WTC11 (cell line): ENCODE measurements around the gene MYLK4. TPM values are rescaled to one million over a fixed set of nuclear protein-coding genes. Genes with fewer than 3 reads are reported as not detected.

Experiments
- ATAC-seq: fragments of 200-7000 bp; cut with Tn5 transposase; 2 replicates; pipeline ENCODE4 v1.10.0; 2021; ENCODE audit warnings: mild to moderate bottlenecking, moderate library complexity
- CTCF ChIA-PET: fragments of 300-600 bp; sonication (Branson Sonifier 250); formaldehyde crosslinking; loops from one replicate; lab custom pipeline; 2021; ENCODE audit warnings: antibody characterized with exemption; lab: Charles Lee
- POLR2A ChIA-PET: fragments of 350-600 bp; sonication (Branson Sonifier 250); formaldehyde crosslinking; loops from one replicate; lab custom pipeline; 2021; ENCODE audit warnings: antibody characterized with exemption; lab: Charles Lee
- DNase-seq: peaks from one replicate; pipeline ENCODE4 v3.0.0; 2021; ENCODE audit warnings: low spot score
- H3K27ac Mint-ChIP-seq: 2 replicates; pipeline ENCODE4 v1.8.0; 2021; ENCODE audit warnings: mixed read lengths
- H3K27me3 Mint-ChIP-seq: 2 replicates; pipeline ENCODE4 v1.8.0; 2021; ENCODE audit warnings: low read depth, mild to moderate bottlenecking, moderate library complexity, mixed read lengths
- H3K36me3 Mint-ChIP-seq: 2 replicates; pipeline ENCODE4 v1.8.0; 2021; ENCODE audit warnings: mixed read lengths
- H3K4me1 Mint-ChIP-seq: 2 replicates; pipeline ENCODE4 v1.8.0; 2022; ENCODE audit warnings: mixed read lengths
- H3K4me3 Mint-ChIP-seq: 2 replicates; pipeline ENCODE4 v1.8.0; 2021; ENCODE audit warnings: mild to moderate bottlenecking, moderate library complexity, mixed read lengths
- H3K9me3 Mint-ChIP-seq: 2 replicates; pipeline ENCODE4 v1.8.0; 2021; ENCODE audit warnings: mixed read lengths
- AR ChIP-seq: fragments of 250-450 bp; sonication (Bioruptor Pico); IDR thresholded peaks from 2 replicates; pipeline ENCODE4 v1.9.0; 2021; ENCODE audit warnings: mild to moderate bottlenecking
- ATF1 ChIP-seq: sonication (generic); formaldehyde crosslinking; IDR thresholded peaks from 2 replicates; pipeline ENCODE4 v1.8.1; 2023; ENCODE audit warnings: mild to moderate bottlenecking, moderate library complexity, missing genetic modification reagents
- CBFB ChIP-seq: sonication (generic); formaldehyde crosslinking; IDR thresholded peaks from 2 replicates; pipeline ENCODE4 v1.8.1; 2022; ENCODE audit warnings: mild to moderate bottlenecking, low read depth, missing genetic modification reagents
- CDX4 ChIP-seq: fragments of 250-450 bp; sonication (Bioruptor Pico); IDR thresholded peaks from 2 replicates; pipeline ENCODE4 v1.9.0; 2021; ENCODE audit warnings: moderate library complexity, mild to moderate bottlenecking, inconsistent platforms, borderline replicate concordance
- CREM ChIP-seq: sonication (generic); formaldehyde crosslinking; IDR thresholded peaks from 2 replicates; pipeline ENCODE4 v1.8.1; 2022; ENCODE audit warnings: mild to moderate bottlenecking, missing genetic modification reagents, moderate library complexity
- CTCF ChIP-seq: fragments of 200-600 bp; IDR thresholded peaks from 2 replicates; pipeline ENCODE4 v1.8.0; 2022; ENCODE audit warnings: antibody characterized with exemption
- GABPB1 ChIP-seq: sonication (generic); formaldehyde crosslinking; IDR thresholded peaks from 2 replicates; pipeline ENCODE4 v1.8.1; 2023; ENCODE audit warnings: mild to moderate bottlenecking, missing genetic modification reagents
- GRHL2 ChIP-seq: fragments of 250-450 bp; sonication (Bioruptor Pico); IDR thresholded peaks from 2 replicates; pipeline ENCODE4 v1.8.0; 2022; ENCODE audit warnings: mild to moderate bottlenecking, moderate library complexity; ENCODE audit not compliant: insufficient replicate concordance, severe bottlenecking
- JAZF1 ChIP-seq: fragments of 250-450 bp; sonication (Bioruptor Pico); IDR thresholded peaks from 2 replicates; pipeline ENCODE4 v1.9.0; 2021; ENCODE audit warnings: moderate library complexity, mild to moderate bottlenecking, inconsistent platforms
- MXD4 ChIP-seq: fragments of 250-450 bp; sonication (Bioruptor Pico); IDR thresholded peaks from 2 replicates; pipeline ENCODE4 v1.8.0; 2021; ENCODE audit warnings: mild to moderate bottlenecking, moderate library complexity, borderline replicate concordance
- NFATC4 ChIP-seq: fragments of 250-450 bp; sonication (Bioruptor Pico); IDR thresholded peaks from 2 replicates; pipeline ENCODE4 v1.9.0; 2021; ENCODE audit warnings: mild to moderate bottlenecking
- NR2C2 ChIP-seq: sonication (generic); formaldehyde crosslinking; IDR thresholded peaks from 2 replicates; pipeline ENCODE4 v1.8.0; 2022; ENCODE audit warnings: mild to moderate bottlenecking, missing genetic modification reagents
- RELA ChIP-seq: sonication (generic); formaldehyde crosslinking; IDR thresholded peaks from 2 replicates; pipeline ENCODE4 v1.8.1; 2022; ENCODE audit warnings: missing genetic modification reagents, mild to moderate bottlenecking, borderline replicate concordance
- SOX15 ChIP-seq: fragments of 250-450 bp; sonication (Bioruptor Pico); IDR thresholded peaks from 2 replicates; pipeline ENCODE4 v1.9.0; 2021; ENCODE audit warnings: mild to moderate bottlenecking
- ZNF396 ChIP-seq: fragments of 250-450 bp; sonication (Bioruptor Pico); IDR thresholded peaks from 2 replicates; pipeline ENCODE4 v1.8.0; 2021; ENCODE audit warnings: mild to moderate bottlenecking, moderate library complexity, borderline replicate concordance
- total RNA-seq: library from RNA; stranded (reverse); gene quantifications from 3 replicates; pipeline ENCODE4 v1.2.3, GENCODE V29; 2021
- TF ChIP-seq, protein P1 (sequence below): fragments of 250-450 bp; sonication (Bioruptor Pico); IDR thresholded peaks from 2 replicates; pipeline ENCODE4 v2.1.2; 2022; ENCODE audit warnings: mild to moderate bottlenecking, moderate library complexity
- TF ChIP-seq, protein P2 (sequence below): sonication (generic); formaldehyde crosslinking; IDR thresholded peaks from 2 replicates; pipeline ENCODE4 v1.8.0; 2023; ENCODE audit warnings: missing genetic modification reagents, mild to moderate bottlenecking, borderline replicate concordance

MYLK4 gene
- total RNA-seq, 1 experiment from 2014 or later = 0.13 TPM

DNA sequence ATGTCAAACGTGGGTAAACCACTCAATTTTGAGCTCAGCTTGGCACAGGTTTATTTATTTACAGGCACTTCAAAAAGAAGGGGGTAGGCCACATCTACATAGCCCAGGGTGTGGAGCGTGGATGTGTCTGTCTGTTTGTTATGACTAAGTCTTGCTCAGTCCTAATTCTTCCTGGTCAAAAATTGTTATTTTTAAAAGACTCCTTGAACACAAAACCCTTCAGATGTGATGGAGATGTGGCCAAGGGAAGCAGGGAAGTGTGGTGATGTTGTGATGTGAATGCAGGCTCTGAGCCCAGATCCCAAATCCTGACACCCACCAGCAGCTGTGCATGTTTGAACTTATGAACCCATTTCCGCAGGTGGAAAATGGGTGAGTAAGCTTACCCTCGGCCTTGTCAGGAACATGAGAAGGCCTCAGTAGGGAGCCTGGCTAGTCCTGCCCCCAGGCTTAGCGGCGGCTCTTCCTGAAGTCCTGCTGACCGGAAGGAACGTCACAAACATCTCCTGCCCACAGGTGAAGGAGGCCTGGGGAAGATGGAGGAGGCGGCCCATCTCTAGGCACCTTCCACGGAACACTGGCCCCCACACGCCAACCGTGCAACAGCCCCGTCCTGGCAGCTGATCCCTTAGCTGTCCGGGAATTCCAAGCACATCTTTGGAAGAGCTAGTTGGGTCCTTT lies 119.7 kb downstream of the MYLK4 start (continued):
- TF ChIP-seq, protein P1, sequence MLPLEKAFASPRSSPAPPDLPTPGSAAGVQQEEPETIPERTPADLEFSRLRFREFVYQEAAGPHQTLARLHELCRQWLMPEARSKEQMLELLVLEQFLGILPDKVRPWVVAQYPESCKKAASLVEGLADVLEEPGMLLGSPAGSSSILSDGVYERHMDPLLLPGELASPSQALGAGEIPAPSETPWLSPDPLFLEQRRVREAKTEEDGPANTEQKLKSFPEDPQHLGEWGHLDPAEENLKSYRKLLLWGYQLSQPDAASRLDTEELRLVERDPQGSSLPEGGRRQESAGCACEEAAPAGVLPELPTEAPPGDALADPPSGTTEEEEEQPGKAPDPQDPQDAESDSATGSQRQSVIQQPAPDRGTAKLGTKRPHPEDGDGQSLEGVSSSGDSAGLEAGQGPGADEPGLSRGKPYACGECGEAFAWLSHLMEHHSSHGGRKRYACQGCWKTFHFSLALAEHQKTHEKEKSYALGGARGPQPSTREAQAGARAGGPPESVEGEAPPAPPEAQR = no peak
- TF ChIP-seq CBFB (CRISPR knock-in tag) = no peak
- TF ChIP-seq CTCF = no peak
- TF ChIP-seq MXD4 (CRISPR knock-in tag) = no peak
- TF ChIP-seq, all 79 proteins: peak for 0

- Mint-ChIP-seq H3K4me1 (peaks cover 32% of the 10 kb centered on the region), H3K36me3 (no peaks in the 10 kb centered on the region; the same call in 1 of the 2 replicates), H3K9me3 (no peaks in the 10 kb centered on the region), H3K27me3 (peaks cover 17% of the 10 kb centered on the region), H3K27ac (no peak overlapping the region), H3K4me3 (no peak overlapping the region)
- DNase-seq (no peak), ATAC-seq (no peak)
- CTCF ChIA-PET = no interaction called here
- TF ChIP-seq AR (no peak), GABPB1 (CRISPR knock-in tag) (peak; percentile 51), GRHL2 (CRISPR knock-in tag) (no peak), CTCF (no peak)
- TF ChIP-seq, protein P2, sequence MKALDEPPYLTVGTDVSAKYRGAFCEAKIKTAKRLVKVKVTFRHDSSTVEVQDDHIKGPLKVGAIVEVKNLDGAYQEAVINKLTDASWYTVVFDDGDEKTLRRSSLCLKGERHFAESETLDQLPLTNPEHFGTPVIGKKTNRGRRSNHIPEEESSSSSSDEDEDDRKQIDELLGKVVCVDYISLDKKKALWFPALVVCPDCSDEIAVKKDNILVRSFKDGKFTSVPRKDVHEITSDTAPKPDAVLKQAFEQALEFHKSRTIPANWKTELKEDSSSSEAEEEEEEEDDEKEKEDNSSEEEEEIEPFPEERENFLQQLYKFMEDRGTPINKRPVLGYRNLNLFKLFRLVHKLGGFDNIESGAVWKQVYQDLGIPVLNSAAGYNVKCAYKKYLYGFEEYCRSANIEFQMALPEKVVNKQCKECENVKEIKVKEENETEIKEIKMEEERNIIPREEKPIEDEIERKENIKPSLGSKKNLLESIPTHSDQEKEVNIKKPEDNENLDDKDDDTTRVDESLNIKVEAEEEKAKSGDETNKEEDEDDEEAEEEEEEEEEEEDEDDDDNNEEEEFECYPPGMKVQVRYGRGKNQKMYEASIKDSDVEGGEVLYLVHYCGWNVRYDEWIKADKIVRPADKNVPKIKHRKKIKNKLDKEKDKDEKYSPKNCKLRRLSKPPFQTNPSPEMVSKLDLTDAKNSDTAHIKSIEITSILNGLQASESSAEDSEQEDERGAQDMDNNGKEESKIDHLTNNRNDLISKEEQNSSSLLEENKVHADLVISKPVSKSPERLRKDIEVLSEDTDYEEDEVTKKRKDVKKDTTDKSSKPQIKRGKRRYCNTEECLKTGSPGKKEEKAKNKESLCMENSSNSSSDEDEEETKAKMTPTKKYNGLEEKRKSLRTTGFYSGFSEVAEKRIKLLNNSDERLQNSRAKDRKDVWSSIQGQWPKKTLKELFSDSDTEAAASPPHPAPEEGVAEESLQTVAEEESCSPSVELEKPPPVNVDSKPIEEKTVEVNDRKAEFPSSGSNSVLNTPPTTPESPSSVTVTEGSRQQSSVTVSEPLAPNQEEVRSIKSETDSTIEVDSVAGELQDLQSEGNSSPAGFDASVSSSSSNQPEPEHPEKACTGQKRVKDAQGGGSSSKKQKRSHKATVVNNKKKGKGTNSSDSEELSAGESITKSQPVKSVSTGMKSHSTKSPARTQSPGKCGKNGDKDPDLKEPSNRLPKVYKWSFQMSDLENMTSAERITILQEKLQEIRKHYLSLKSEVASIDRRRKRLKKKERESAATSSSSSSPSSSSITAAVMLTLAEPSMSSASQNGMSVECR = no peak
- POLR2A ChIA-PET = no interaction called here
Observed at GRCh38 chr6:2630359-2630758, 120.4 kb downstream of the MYLK4 start.

DNA sequence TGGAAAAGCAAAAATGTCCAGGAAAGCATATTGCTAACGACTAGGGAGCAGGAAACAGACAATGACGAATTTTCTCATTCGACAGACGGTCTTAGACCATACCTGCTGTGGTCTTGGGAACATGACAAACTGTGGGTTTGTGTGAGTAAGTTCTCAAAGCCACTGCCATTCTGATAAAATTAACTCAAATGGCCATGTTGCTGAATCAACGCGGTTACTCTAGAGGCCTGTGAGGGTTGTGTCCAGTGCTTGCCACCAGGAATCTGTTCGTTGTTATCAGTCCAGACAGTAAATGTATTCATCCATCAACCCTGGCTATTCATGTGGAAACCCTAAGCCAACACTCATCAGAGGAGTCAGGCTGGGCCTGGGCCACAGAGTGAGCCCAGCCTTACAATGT lies 124.3 kb downstream of the MYLK4 start:
- ChIA-PET POLR2A (no interaction called here), CTCF (interaction anchor here (1.0 kb wide), 1 partner anchor 8 kb away, joined by 5 read pairs; no protein-coding TSS in a partner anchor)
- DNase-seq (no peak), ATAC-seq (no peak)
- no peak overlapping the region for H3K4me3 Mint-ChIP-seq
- no peaks in the 10 kb centered on the region for H3K9me3 Mint-ChIP-seq
- peaks cover 11% of the 10 kb centered on the region for H3K4me1 Mint-ChIP-seq
- H3K27ac Mint-ChIP-seq = no peak overlapping the region
- H3K27me3 Mint-ChIP-seq = peaks cover 1% of the 10 kb centered on the region; the same call in 1 of the 2 replicates
- H3K36me3 Mint-ChIP-seq = no peaks in the 10 kb centered on the region; the same call in 1 of the 2 replicates
- TF ChIP-seq ZNF396 (CRISPR knock-in tag) (no peak), NR2C2 (CRISPR knock-in tag) (no peak), SOX15 (CRISPR knock-in tag) (no peak), JAZF1 (CRISPR knock-in tag) (no peak), NFATC4 (CRISPR knock-in tag) (no peak), CREM (no peak), CDX4 (no peak), ATF1 (CRISPR knock-in tag) (no peak), RELA (no peak)
- TF ChIP-seq, protein P1 = no peak
